Activated naive CD4-positive, alpha-beta T cell treated with anti-CD3 and anti-CD28 coated beads, Interleukin-2, amount 50 U/mL, for 24 hours (primary cell): Measurements from ENCODE around the gene USP53.
"Not testable (repeated sequence)": the region's sequence is repeated elsewhere in the genome, so short reads cannot be mapped to it uniquely, and the experiment has no call there.

ENCODE experiments used
- H3K27ac Mint-ChIP-seq: one replicate; pipeline ENCODE4 v1.8.0; 2021; ENCODE audit warnings: mild to moderate bottlenecking, mixed read lengths
- H3K27me3 Mint-ChIP-seq: one replicate; pipeline ENCODE4 v1.8.0; 2021; ENCODE audit warnings: mixed read lengths
- H3K36me3 Mint-ChIP-seq: one replicate; pipeline ENCODE4 v1.8.0; 2021; ENCODE audit warnings: mixed read lengths
- H3K4me1 Mint-ChIP-seq: one replicate; pipeline ENCODE4 v1.8.0; 2021; ENCODE audit warnings: mixed read lengths
- H3K4me3 Mint-ChIP-seq: one replicate; pipeline ENCODE4 v1.8.0; 2021; ENCODE audit warnings: mild to moderate bottlenecking, mixed read lengths
- H3K9me3 Mint-ChIP-seq: one replicate; pipeline ENCODE4 v1.8.0; 2021; ENCODE audit warnings: mixed read lengths

The USP53 gene

GRCh38 chr4:119212234-119212963 lies at the start of gene USP53:
Gene USP53 (plus strand): TSS chr4:119212713. CDS start chr4:119239760, 27,047 bp downstream.
- Mint-ChIP-seq H3K27me3 (no peaks in the 10 kb centered on the region), H3K4me1 (peaks cover 63% of the 10 kb centered on the region), H3K36me3 (peaks cover 5% of the 10 kb centered on the region), H3K27ac (peak within 1 kb of the TSS; percentile 99), H3K4me3 (peak within 1 kb of the TSS; percentile 98), H3K9me3 (peaks cover 7% of the 10 kb centered on the region)

GRCh38 chr4:119165767-119166166 lies 46.7 kb upstream of the USP53 start:
- H3K27ac Mint-ChIP-seq, result no peak overlapping the region
- no peaks in the 10 kb centered on the region for H3K27me3 Mint-ChIP-seq
- H3K9me3 Mint-ChIP-seq, result no peaks in the 10 kb centered on the region
- no peaks in the 10 kb centered on the region for H3K4me1 Mint-ChIP-seq
- no peak overlapping the region for H3K4me3 Mint-ChIP-seq
- no peaks in the 10 kb centered on the region for H3K36me3 Mint-ChIP-seq

- Mint-ChIP-seq H3K9me3 (no peaks in the 10 kb centered on the region), H3K4me3 (no peak overlapping the region), H3K27me3 (no peaks in the 10 kb centered on the region), H3K27ac (no peak overlapping the region), H3K36me3 (no peaks in the 10 kb centered on the region), H3K4me1 (peaks cover 4% of the 10 kb centered on the region)
These were observed 42.3 kb upstream of the USP53 start for GRCh38 chr4:119170195-119170594.

- no peak overlapping the region for H3K4me3 Mint-ChIP-seq
- no peak overlapping the region for H3K27ac Mint-ChIP-seq
- no peaks in the 10 kb centered on the region for H3K36me3 Mint-ChIP-seq
- no peaks in the 10 kb centered on the region for H3K9me3 Mint-ChIP-seq
- no peaks in the 10 kb centered on the region for H3K27me3 Mint-ChIP-seq
- H3K4me1 Mint-ChIP-seq, result peaks cover 4% of the 10 kb centered on the region
These were observed 40.3 kb upstream of the USP53 start for GRCh38 chr4:119172223-119172622.

GRCh38 chr4:119173729-119174361 lies 38.7 kb upstream of the USP53 start:
- H3K27ac Mint-ChIP-seq, H3K27me3 Mint-ChIP-seq, H3K4me3 Mint-ChIP-seq, H3K9me3 Mint-ChIP-seq, H3K36me3 Mint-ChIP-seq, H3K4me1 Mint-ChIP-seq: not testable (repeated sequence)

- no peaks in the 10 kb centered on the region for H3K9me3 Mint-ChIP-seq
- no peaks in the 10 kb centered on the region for H3K36me3 Mint-ChIP-seq
- no peak overlapping the region for H3K4me3 Mint-ChIP-seq
- H3K4me1 Mint-ChIP-seq, result no peaks in the 10 kb centered on the region
- H3K27ac Mint-ChIP-seq, result no peak overlapping the region
- peaks cover 3% of the 10 kb centered on the region for H3K27me3 Mint-ChIP-seq
These were observed 33.5 kb upstream of the USP53 start for GRCh38 chr4:119179011-119179410.

- H3K36me3 Mint-ChIP-seq, result no peaks in the 10 kb centered on the region
- H3K9me3 Mint-ChIP-seq, result no peaks in the 10 kb centered on the region
- H3K27ac Mint-ChIP-seq, result no peak overlapping the region
- no peak overlapping the region for H3K4me3 Mint-ChIP-seq
- H3K27me3 Mint-ChIP-seq, result peaks cover 3% of the 10 kb centered on the region
- no peaks in the 10 kb centered on the region for H3K4me1 Mint-ChIP-seq
These were observed 28.4 kb upstream of the USP53 start for GRCh38 chr4:119184128-119184527.

- Mint-ChIP-seq H3K9me3 (no peaks in the 10 kb centered on the region), H3K4me1 (no peaks in the 10 kb centered on the region), H3K27me3 (no peaks in the 10 kb centered on the region), H3K36me3 (peaks cover 5% of the 10 kb centered on the region), H3K27ac (no peak overlapping the region), H3K4me3 (no peak overlapping the region)
These were observed 22.9 kb upstream of the USP53 start for GRCh38 chr4:119189638-119190037.

GRCh38 chr4:119190354-119190753 lies 22.2 kb upstream of the USP53 start:
- H3K27ac Mint-ChIP-seq, result no peak overlapping the region
- no peak overlapping the region for H3K4me3 Mint-ChIP-seq
- no peaks in the 10 kb centered on the region for H3K9me3 Mint-ChIP-seq
- no peaks in the 10 kb centered on the region for H3K27me3 Mint-ChIP-seq
- peaks cover 10% of the 10 kb centered on the region for H3K36me3 Mint-ChIP-seq
- no peaks in the 10 kb centered on the region for H3K4me1 Mint-ChIP-seq

- no peaks in the 10 kb centered on the region for H3K4me1 Mint-ChIP-seq
These were observed 21.0 kb upstream of the USP53 start for GRCh38 chr4:119191505-119191904.

GRCh38 chr4:119197772-119198212 lies 14.7 kb upstream of the USP53 start:
- H3K9me3 Mint-ChIP-seq, result no peaks in the 10 kb centered on the region
- peaks cover 18% of the 10 kb centered on the region for H3K36me3 Mint-ChIP-seq
- H3K4me3 Mint-ChIP-seq, result no peak overlapping the region
- H3K4me1 Mint-ChIP-seq, result no peaks in the 10 kb centered on the region
- no peaks in the 10 kb centered on the region for H3K27me3 Mint-ChIP-seq
- no peak overlapping the region for H3K27ac Mint-ChIP-seq

More at GRCh38 chr4:119191505-119191904, 21.0 kb upstream of the USP53 start:
- no peak overlapping the region for H3K4me3 Mint-ChIP-seq
- peaks cover 10% of the 10 kb centered on the region for H3K36me3 Mint-ChIP-seq
- H3K9me3 Mint-ChIP-seq, result no peaks in the 10 kb centered on the region
- H3K27me3 Mint-ChIP-seq, result no peaks in the 10 kb centered on the region
- no peak overlapping the region for H3K27ac Mint-ChIP-seq

- no peak overlapping the region for H3K4me3 Mint-ChIP-seq
- no peak overlapping the region for H3K27ac Mint-ChIP-seq
- H3K27me3 Mint-ChIP-seq, result no peaks in the 10 kb centered on the region
- H3K9me3 Mint-ChIP-seq, result no peaks in the 10 kb centered on the region
- peaks cover 34% of the 10 kb centered on the region for H3K4me1 Mint-ChIP-seq
- H3K36me3 Mint-ChIP-seq, result peaks cover 3% of the 10 kb centered on the region
These were observed 7.6 kb upstream of the USP53 start for GRCh38 chr4:119204916-119205315.

GRCh38 chr4:119205690-119206089 lies 6.8 kb upstream of the USP53 start:
- peaks cover 40% of the 10 kb centered on the region for H3K4me1 Mint-ChIP-seq
- H3K9me3 Mint-ChIP-seq, result peaks cover 3% of the 10 kb centered on the region
- H3K27ac Mint-ChIP-seq, result no peak overlapping the region
- H3K27me3 Mint-ChIP-seq, result no peaks in the 10 kb centered on the region
- peaks cover 2% of the 10 kb centered on the region for H3K36me3 Mint-ChIP-seq
- no peak overlapping the region for H3K4me3 Mint-ChIP-seq

- H3K4me1 Mint-ChIP-seq, result peaks cover 45% of the 10 kb centered on the region
- H3K9me3 Mint-ChIP-seq, result peaks cover 7% of the 10 kb centered on the region
- no peaks in the 10 kb centered on the region for H3K27me3 Mint-ChIP-seq
- peaks cover 3% of the 10 kb centered on the region for H3K36me3 Mint-ChIP-seq
- no peak overlapping the region for H3K4me3 Mint-ChIP-seq
- H3K27ac Mint-ChIP-seq, result no peak overlapping the region
These were observed 6.3 kb upstream of the USP53 start for GRCh38 chr4:119206178-119206577.

- no peak overlapping the region for H3K27ac Mint-ChIP-seq
- no peaks in the 10 kb centered on the region for H3K27me3 Mint-ChIP-seq
- peaks cover 3% of the 10 kb centered on the region for H3K36me3 Mint-ChIP-seq
- peaks cover 7% of the 10 kb centered on the region for H3K9me3 Mint-ChIP-seq
- H3K4me3 Mint-ChIP-seq, result no peak overlapping the region
- H3K4me1 Mint-ChIP-seq, result peaks cover 53% of the 10 kb centered on the region
These were observed 5.5 kb upstream of the USP53 start for GRCh38 chr4:119207051-119207450.

GRCh38 chr4:119209077-119209476 lies 3.4 kb upstream of the USP53 start:
- peak overlapping the region; percentile 98 for H3K27ac Mint-ChIP-seq
- peaks cover 7% of the 10 kb centered on the region for H3K9me3 Mint-ChIP-seq
- peak overlapping the region; percentile 70 for H3K4me3 Mint-ChIP-seq
- peaks cover 66% of the 10 kb centered on the region for H3K4me1 Mint-ChIP-seq
- H3K36me3 Mint-ChIP-seq, result peaks cover 3% of the 10 kb centered on the region
- no peaks in the 10 kb centered on the region for H3K27me3 Mint-ChIP-seq
